ENCODE measurements around the gene OR9A2. TPM values are rescaled to one million over a fixed set of nuclear protein-coding genes. Genes with fewer than 3 reads are reported as not detected.
"Not testable (repeated sequence)": the region's sequence is repeated elsewhere in the genome, so short reads cannot be mapped to it uniquely, and the experiment has no call there.

The OR9A2 gene
- total RNA-seq, 1 experiment from 2014 or later = not detected

DNA sequence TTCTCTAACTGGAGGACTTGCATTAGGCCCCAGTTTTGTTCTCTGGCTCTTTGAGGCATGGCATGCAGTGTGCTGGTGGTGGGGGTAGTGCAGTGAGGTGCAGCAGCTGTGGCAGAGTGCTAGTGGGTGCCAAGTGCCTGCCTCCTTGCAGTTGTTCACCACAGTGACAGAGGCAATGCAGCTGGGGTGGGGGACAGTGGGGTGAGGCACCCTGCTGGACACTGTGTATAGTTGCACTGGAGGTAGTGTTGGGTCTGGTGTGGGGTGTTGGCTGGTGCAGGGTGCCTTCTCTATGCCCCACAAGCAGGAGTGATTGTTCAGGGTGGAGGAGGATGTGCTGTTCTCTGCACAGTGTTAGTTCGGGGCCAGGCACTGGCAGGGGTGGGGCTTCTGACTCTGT lies 43.1 kb downstream of the OR9A2 start:
- Histone ChIP-seq H3K4me1 (no peaks in the 10 kb centered on the region), H3K27me3 (replicated peaks; ENCODE audit: control insufficient read depth, insufficient read depth, low read length) (no peaks in the 10 kb centered on the region), H3K9me3 (no peaks in the 10 kb centered on the region), H3K4me3 (ENCODE audit: low read depth, low read length) (no peak overlapping the region), H3K36me3 (ENCODE audit: control insufficient read depth, insufficient read depth, low read length) (no peaks in the 10 kb centered on the region)
- no peak for DNase-seq
- intact Hi-C loops (cut with micrococcal nuclease; ENCODE audit: unreplicated experiment) = no loop called here
- Mint-ChIP-seq H3K4me3 (ENCODE audit: unreplicated experiment) (no peak overlapping the region), H3K9me3 (ENCODE audit: unreplicated experiment) (peaks cover 35% of the 10 kb centered on the region), H3K27ac (ENCODE audit: unreplicated experiment) (no peak overlapping the region), H3K4me1 (ENCODE audit: low read depth, unreplicated experiment) (no peaks in the 10 kb centered on the region), H3K27me3 (ENCODE audit: insufficient read depth, unreplicated experiment) (peaks cover 11% of the 10 kb centered on the region), H3K36me3 (ENCODE audit: insufficient read depth, unreplicated experiment) (no peaks in the 10 kb centered on the region)
- TF ChIP-seq, protein P1, sequence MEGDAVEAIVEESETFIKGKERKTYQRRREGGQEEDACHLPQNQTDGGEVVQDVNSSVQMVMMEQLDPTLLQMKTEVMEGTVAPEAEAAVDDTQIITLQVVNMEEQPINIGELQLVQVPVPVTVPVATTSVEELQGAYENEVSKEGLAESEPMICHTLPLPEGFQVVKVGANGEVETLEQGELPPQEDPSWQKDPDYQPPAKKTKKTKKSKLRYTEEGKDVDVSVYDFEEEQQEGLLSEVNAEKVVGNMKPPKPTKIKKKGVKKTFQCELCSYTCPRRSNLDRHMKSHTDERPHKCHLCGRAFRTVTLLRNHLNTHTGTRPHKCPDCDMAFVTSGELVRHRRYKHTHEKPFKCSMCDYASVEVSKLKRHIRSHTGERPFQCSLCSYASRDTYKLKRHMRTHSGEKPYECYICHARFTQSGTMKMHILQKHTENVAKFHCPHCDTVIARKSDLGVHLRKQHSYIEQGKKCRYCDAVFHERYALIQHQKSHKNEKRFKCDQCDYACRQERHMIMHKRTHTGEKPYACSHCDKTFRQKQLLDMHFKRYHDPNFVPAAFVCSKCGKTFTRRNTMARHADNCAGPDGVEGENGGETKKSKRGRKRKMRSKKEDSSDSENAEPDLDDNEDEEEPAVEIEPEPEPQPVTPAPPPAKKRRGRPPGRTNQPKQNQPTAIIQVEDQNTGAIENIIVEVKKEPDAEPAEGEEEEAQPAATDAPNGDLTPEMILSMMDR (IDR thresholded peaks at IDR 0.05; ENCODE audit: insufficient read depth in 1 of 2, low read depth in 1 of 2, low read length in 1 of 2, severe bottlenecking in 1 of 2, unreplicated experiment in 1 of 2) = no peak
- no TSS peak for BruUV-seq (replicated peaks)
- ChIA-PET CTCF (interaction anchor here (0.9 kb wide), 1 partner anchor 111 kb away, joined by 5 read pairs; no protein-coding TSS in a partner anchor), POLR2A (no interaction called here)

DNA sequence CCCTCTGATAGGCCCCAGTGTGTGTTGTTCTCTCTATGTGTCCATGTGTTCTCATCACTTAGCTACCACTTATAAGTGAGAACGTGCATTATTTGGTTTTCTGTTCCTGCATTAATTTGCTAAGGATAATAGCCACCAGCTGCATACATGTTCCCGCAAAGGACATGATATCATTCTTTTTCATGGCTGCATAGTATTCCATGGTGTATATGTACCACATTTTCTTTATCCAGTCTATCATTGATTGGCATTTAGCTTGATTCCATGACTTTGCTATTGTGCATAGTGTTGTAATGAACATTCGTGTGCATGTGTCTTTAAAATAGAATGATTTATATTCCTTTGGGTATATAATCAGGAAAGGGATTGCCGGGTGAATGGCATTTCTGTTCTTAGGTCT lies 48.5 kb downstream of the OR9A2 start:
- BruUV-seq (replicated peaks); intact Hi-C loops (cut with micrococcal nuclease; ENCODE audit: unreplicated experiment); H3K9me3 ChIP-seq; CTCF ChIA-PET; H3K27ac Mint-ChIP-seq (ENCODE audit: unreplicated experiment); H3K4me3 ChIP-seq (ENCODE audit: low read depth, low read length); H3K4me3 Mint-ChIP-seq (ENCODE audit: unreplicated experiment); H3K4me1 ChIP-seq; H3K36me3 Mint-ChIP-seq (ENCODE audit: insufficient read depth, unreplicated experiment); POLR2A ChIA-PET; H3K27me3 ChIP-seq (replicated peaks; ENCODE audit: control insufficient read depth, insufficient read depth, low read length); H3K36me3 ChIP-seq (ENCODE audit: control insufficient read depth, insufficient read depth, low read length); DNase-seq; H3K4me1 Mint-ChIP-seq (ENCODE audit: low read depth, unreplicated experiment): not testable (repeated sequence)
- Mint-ChIP-seq H3K27me3 (ENCODE audit: insufficient read depth, unreplicated experiment) (peaks cover 11% of the 10 kb centered on the region), H3K9me3 (ENCODE audit: unreplicated experiment) (peaks cover 50% of the 10 kb centered on the region)

Other genes starting within 250 kb of the OR9A2 start
- 2.7 and 3.9 TPM in 2 replicates for gene EPHB6, start 172.1 kb downstream of the OR9A2 start, total RNA-seq (2022)
- 2.3 and 4.0 TPM in 2 replicates for gene TRPV6, start 141.4 kb downstream of the OR9A2 start, total RNA-seq (2022)
- gene TRPV5, start 93.4 kb downstream of the OR9A2 start, total RNA-seq (2022) = not detected in 2 replicates
- gene LLCFC1, start 87.6 kb downstream of the OR9A2 start, total RNA-seq (2022) = not detected in 2 replicates
- 0.35 TPM in 1 of 2 replicates, not detected in the other for gene KEL, start 64.8 kb downstream of the OR9A2 start, total RNA-seq (2022)
- gene OR6V1, start 25.2 kb upstream of the OR9A2 start, total RNA-seq (2022) = not detected in 2 replicates
- gene PIP, start 104.9 kb upstream of the OR9A2 start, total RNA-seq (2022) = not detected in 2 replicates
- not detected in 2 replicates for gene TAS2R39, start 156.3 kb upstream of the OR9A2 start, total RNA-seq (2022)
- gene TAS2R40, start 194.9 kb upstream of the OR9A2 start, total RNA-seq (2022) = not detected in 2 replicates
- 127 and 134 TPM in 2 replicates for gene GSTK1, start 236.3 kb upstream of the OR9A2 start, total RNA-seq (2022)

All from Caco-2 (cell line).